KBM-7 (cell line): ENCODE data around the gene ME2.
"Not testable (repeated sequence)": the region's sequence is repeated elsewhere in the genome, so short reads cannot be mapped to it uniquely, and the experiment has no call there.

Experiments used
- DNase-seq: peaks from one replicate; pipeline ENCODE4 v3.0.0-alpha.2; 2015
- in situ Hi-C: fragments of 300-500 bp; cut with MboI; formaldehyde crosslinking; loops from 2 replicates; pipeline ENCODE4 v1.14.3; 2020; ENCODE audit warnings: low sequenced_read_pairs, low pct_unique_long_range_greater_than_20kb, mixed read lengths

ME2 gene

DNA sequence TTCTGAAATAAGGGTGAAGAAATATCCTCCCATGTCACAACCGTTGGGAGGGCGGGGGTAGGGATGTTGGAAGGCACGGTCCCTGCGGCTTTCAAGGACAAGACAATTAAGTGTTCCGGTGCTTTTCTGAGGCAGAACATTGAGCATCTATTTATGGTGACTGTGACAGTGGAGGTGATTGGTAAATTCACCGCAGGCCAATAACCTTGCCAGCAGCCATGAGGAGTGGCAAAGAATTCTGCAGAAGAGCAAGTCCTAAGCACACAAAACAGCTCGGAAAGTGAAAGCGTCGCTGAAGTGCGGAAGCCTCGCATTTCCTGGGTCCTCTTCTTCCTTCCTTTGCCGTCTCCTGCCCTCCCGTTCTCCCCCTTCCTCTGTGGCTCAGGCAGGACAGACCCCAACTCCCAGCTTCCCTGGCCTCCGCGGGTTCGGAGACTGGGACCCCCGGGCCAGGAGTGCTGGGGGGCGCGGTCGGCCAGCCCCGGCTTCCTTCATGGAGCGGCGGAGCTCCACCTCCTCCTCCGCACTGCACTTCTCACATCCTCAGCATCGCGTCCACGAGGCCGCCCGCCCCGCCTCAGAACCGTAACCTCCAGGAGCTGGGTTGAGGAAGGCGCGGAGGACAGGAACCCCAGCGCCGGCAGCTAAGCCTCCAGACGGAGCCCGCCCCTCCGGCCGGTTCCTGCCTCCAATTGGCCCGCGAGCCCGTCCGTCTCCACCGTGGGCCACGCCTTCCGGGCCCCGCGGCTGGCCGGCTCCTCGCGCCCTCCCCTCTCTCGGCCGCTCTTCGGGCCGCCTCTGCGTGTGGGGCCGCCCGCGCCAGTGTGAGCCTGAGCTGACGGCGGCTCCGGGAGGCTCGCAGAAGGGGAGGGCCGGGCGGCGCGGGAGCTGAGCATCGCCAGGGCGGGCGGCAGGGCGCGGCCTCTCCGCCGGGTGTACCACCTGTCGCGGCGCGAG lies at the start of gene ME2:
Gene ME2 (plus strand): TSS at position 774 of the 957 bp plus-strand sequence. CDS start 16,703 bp downstream, outside the sequence.
- in situ Hi-C loops, result no loop called here
- DNase-seq, result peak; percentile 95

DNA sequence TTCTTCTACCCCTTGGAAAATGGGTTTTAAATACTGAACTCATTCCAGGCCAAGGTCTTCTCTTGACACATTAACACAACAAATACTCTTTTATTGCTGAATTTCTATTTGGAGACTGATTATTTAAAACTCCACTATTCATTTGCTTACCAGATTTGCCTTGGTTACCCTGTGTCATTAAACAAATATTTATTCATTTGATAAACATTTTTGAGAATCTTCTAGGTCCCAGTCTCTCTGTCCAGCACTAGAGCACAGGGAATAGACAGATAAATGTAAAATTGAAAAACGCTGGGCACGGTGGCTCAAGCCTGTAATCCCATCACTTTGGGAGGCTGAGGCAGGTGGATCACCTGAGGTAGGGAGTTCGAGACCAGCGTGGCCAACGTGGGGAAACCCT lies 49.3 kb upstream of the ME2 start:
- in situ Hi-C loops, result loop anchor here (25.0 kb wide), 1 partner anchor 208 kb away; the partner anchor contains the start of gene SMAD4

GRCh38 chr18:50830544-50830943 lies 48.4 kb upstream of the ME2 start:
- in situ Hi-C loops, result loop anchor here (25.0 kb wide), 1 partner anchor 207 kb away; the partner anchor contains the start of gene SMAD4
- DNase-seq, result no peak

More for the DNA sequence above, 49.3 kb upstream of the ME2 start:
- DNase-seq, result no peak

DNA sequence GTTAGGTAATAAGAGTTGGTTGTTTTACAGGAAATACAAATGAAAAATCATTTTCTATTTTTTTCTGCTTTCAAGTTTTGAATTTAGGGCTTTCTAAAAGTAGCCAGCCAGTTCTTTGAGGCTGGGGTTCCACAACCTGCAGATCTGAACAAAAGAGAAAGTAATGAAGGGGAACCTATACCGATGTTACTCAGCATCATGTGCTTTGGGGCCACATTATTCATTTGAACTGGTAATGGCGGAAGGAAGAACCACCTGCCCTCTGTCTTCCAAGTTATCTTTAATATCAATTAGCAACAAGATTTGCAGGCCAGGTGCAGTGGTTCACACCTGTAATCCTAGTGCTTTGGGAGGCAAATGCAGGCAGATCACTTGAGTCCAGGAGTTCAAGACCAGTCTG lies 46.2 kb upstream of the ME2 start:
- no peak for DNase-seq
- in situ Hi-C loops, result loop anchor here (25.0 kb wide), 1 partner anchor 205 kb away; the partner anchor contains the start of gene SMAD4

DNA sequence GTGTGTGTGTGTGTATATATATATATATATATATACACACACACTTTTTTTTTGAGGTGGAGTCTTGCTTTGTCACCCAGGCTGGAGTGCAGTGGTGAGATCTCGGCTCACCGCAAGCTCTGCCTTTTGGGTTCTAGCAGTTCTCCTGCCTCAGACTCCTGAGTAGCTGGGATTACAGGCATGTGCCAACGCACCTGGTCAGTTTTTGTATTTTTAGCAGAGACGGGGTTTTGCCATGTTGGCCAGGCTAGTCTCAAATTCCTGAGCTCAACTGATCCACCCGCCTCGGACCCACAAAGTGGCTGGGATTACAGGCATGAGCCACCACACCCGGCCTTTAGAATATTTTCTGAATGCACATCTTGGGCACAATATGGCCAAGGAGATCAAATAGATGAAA lies 45.4 kb upstream of the ME2 start:
- not testable (repeated sequence) for DNase-seq
- in situ Hi-C loops, result loop anchor here (25.0 kb wide), 1 partner anchor 204 kb away; the partner anchor contains the start of gene SMAD4

DNA sequence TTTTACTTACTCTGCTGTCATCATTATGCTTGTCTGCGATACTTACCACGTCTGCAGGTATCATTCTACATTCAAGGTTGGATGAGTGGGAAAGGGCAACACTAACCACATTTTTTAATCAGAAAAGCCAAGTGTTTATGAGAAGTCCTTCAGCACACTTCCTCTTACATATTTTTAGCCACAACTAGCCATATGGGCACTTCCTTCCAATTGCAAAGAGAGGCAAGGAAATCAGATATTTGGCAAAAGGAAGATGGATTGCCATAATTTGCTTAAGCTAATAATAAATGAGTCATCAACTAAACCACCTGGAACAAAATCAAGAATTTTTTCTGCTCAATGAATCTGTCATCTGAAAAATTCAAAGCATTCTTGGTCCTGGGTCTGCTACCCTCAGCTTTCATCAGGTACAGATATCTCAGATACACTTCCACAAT lies 42.4 kb upstream of the ME2 start:
- DNase-seq, result peak; percentile 73
- in situ Hi-C loops, result loop anchor here (25.0 kb wide), 1 partner anchor 201 kb away; the partner anchor contains the start of gene SMAD4

- in situ Hi-C loops, result loop anchor here (25.0 kb wide), 1 partner anchor 198 kb away; the partner anchor contains the start of gene SMAD4
- DNase-seq, result no peak
Measured at GRCh38 chr18:50839341-50839740, 39.6 kb upstream of the ME2 start.

DNA sequence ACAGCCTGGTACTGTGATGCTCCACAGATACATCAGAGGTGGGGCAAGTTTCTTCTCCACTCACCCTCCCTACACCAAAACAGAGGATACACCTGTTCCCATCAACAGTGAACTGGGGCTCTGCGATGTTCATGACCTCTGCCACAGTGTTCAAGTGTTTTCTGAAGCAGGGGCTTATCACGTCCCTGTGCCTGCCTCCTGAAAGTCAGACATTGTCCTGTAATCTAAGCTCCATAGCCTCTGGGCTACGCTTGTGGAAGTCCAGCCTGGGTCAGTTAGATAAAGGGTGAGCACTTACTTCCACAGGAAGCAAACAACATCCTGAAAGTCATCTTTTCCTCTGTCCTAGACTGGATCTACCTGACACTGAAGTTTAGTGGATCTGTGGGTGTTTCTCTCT lies 38.9 kb upstream of the ME2 start:
- in situ Hi-C loops, result loop anchor here (25.0 kb wide), 1 partner anchor 197 kb away; the partner anchor contains the start of gene SMAD4
- no peak for DNase-seq

- DNase-seq, result no peak
- in situ Hi-C loops, result loop anchor here (25.0 kb wide), 1 partner anchor 194 kb away; the partner anchor contains the start of gene SMAD4
Measured at GRCh38 chr18:50842846-50843245, 36.1 kb upstream of the ME2 start.

DNA sequence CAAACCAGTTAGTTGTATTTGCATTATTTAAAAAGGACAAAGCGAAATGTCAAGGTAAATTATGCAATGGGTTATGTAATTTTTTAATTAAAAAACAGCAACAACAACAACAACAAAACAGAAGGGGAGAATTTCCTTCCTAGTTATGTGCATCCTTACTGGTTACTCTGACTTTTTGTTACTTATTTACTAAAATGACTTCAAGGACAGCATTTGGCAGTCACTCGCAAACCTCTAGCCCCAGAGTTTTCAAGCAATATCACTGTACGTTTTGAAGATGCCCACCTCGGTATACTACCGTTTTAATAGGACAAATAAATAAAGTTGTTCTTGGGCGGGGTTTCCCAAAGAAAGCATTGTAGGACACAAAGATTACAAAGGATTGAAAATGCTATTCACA lies 34.4 kb upstream of the ME2 start:
- in situ Hi-C loops, result loop anchor here (25.0 kb wide), 1 partner anchor 193 kb away; the partner anchor contains the start of gene SMAD4
- no peak for DNase-seq

DNA sequence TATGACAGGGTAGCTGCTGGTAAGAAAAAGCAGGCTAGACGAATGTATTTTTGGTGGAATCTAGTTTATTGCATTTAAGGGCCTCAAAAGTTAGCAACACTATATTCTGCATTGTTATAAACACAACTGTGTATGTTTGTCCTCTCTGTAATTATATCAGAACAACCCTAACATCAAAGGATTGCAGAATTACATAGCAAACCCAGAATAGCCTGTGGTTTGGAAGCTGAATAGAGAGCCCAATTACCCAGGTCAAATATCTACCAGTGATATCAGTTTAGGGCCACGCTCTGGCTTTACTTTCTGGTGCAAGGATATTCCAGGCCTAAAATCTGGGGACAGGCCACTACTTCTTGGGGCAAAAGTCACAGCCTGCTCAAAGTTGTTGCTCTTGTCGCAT lies 34.0 kb upstream of the ME2 start:
- in situ Hi-C loops, result loop anchor here (25.0 kb wide), 1 partner anchor 192 kb away; the partner anchor contains the start of gene SMAD4
- no peak for DNase-seq

DNA sequence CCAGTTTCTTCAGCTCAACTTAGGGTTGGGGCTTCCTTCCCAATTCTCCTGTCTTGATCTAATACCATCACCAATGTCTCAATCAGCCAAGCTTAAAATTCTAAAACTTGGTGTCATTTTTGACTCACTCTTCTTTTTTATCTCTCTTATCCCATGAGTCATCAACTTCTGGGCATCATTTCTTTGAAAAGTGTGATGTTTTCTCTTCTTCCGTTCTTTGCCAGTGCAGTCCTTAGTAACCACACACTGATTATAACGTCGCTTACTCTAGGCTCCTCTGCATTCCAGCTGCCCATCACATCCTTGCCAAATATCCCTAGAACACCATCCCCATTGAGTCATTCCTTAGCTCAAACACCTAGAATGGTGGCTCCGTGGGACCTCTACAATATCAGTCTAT lies 31.7 kb upstream of the ME2 start:
- in situ Hi-C loops, result loop anchor here (25.0 kb wide), 1 partner anchor 190 kb away; the partner anchor contains the start of gene SMAD4
- no peak for DNase-seq

DNA sequence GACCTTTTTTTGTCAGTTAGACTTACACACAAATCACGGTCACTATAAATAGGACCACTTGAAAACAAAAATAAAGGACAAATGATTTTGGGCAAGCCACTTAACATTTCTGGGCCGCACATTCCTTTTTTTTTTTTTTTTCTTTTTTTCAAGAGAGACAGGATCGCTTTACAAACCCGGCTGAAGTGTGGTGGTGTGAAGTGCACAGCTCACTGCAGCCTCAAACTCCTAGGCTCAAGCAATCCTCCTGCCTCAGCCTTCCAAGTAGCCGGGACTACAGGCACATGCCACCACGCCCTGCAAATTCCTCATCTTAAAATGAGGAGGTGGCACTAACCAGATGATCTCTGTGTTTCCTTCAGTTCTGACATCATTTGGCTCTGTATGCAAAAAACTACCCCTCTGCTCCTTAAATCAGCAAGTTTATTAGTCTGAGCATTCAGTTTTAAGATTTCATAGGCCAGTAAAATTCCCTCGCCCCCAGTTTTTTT lies 30.8 kb upstream of the ME2 start:
- no peak for DNase-seq
- in situ Hi-C loops, result loop anchor here (25.0 kb wide), 1 partner anchor 189 kb away; the partner anchor contains the start of gene SMAD4

DNA sequence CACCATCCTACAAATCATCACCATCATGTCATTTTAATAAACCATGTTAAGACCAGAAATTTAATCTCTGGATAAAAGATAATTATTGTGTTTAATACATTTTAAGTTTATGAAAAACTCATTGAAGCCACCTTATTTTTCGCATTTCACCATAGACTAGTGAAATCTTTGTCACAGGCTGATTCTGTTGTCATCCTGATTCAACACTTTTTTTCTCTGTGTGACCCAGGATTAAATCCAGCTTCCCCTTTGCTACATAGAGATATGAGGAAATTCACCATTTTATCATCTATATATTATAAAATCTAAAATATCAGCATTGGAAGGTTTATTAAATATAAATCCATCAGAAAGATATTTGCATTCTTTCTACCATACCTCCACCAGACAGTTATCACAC lies 29.9 kb upstream of the ME2 start:
- in situ Hi-C loops, result loop anchor here (25.0 kb wide), 1 partner anchor 188 kb away; the partner anchor contains the start of gene SMAD4
- DNase-seq, result no peak

- no peak for DNase-seq
- in situ Hi-C loops, result loop anchor here (25.0 kb wide), 1 partner anchor 188 kb away; the partner anchor contains the start of gene SMAD4
Measured at GRCh38 chr18:50849419-50849821, 29.5 kb upstream of the ME2 start.

DNA sequence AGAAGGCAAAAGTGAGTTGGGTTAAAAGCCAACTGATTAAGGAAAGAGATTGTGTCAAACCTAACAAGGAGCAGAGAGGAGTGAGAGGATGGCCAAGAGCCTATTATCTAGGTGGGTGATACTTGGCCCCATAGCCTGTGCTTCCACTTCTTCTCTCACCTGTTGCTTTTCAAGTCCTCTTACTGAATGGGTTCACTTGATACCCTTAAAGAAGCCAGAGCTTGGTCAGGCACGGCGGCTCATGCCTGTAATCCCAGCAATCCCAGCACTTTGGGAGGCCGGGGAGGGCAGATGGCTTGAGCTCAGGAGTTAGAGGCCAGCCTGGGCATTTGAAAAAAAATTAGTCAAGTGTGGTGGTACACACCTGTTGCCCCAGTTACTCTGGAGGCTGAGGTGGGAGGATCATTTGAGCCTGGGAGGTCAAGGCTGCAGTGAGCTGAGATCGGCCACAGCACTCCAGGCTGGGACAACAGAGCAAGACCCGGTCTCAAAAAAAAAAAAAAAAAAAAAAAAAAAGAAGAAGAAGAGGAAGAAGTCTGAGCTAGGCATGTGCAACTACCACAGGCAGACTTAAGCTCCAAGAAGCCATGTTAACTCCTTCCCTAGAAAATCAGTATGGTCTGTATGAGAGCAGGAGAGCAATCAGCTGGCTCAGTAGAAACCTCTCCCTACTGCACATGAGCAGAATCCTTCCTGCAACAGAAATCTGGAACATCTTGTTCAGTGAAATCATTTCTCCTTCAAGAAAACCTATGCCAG lies 28.4 kb upstream of the ME2 start:
- in situ Hi-C loops, result no loop called here
- DNase-seq, result no peak

DNA sequence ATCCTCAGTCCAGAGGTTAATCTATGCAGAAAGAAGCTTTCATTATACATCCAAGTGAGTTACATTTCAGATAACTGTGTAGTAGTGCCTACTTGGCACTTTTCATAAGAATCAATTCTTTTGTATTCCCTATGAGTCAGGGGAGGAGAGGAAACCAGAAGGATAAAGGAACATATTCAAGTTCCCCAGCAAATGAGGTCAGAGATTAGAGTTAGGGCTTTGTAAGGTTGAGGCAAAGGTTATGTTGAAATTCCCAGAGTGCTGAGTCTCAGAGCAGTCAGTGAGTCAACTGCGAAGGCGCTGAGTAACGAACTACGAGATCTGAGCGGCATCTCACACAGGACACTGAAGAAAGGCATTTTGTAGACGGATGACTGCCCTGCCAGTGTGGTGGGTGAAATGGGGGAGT lies 25.1 kb upstream of the ME2 start:
- DNase-seq, result no peak
- in situ Hi-C loops, result no loop called here

DNA sequence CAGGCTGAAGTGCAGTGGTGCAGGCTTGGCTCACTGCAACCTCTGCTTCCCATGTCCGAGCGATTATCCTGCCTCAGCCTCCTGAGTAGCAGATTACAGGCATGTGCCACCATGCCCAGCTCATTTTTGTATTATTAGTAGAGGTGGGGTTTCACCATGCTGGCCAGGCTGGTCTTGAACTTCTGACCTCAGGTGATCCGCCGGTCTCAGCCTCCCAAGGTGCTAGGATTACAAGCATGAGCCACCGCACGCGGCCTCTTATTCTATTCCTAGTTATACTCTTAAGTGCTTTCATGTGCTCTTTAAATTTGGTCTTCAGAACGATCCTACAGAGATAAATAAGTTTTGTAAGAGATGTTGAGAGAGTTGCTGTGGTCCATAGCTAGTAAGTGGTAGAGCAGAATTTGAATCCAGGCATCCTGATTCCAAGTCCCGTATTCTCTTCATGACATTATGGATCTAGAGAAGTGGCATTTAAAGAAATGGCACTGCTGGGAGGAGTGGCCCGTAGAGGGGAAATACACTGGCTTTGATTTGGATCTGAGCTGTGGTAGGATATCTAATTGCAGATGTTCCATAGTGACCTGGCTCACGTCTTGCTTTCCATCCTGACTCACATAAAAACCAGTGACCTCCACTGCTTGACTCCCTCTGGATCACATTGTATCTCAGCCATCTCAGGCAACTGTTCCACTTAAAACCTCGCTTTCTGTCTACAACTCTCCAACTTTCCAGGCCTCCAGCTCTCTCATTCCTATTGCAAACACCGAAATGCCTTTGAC lies 22.8 kb upstream of the ME2 start:
- no peak for DNase-seq
- in situ Hi-C loops, result no loop called here
